Osteocyte (in vitro differentiated cells): Measurements from ENCODE around the gene EVA1C. TPM values are rescaled to one million over a fixed set of nuclear protein-coding genes. Genes with fewer than 3 reads are reported as not detected.
A peak's percentile ranks its signal among the peaks of the same experiment; 100 is the strongest.
"Not testable (repeated sequence)": the region's sequence is repeated elsewhere in the genome, so short reads cannot be mapped to it uniquely, and the experiment has no call there.

Source experiments
- DNase-seq: peaks from one replicate; pipeline ENCODE4 v3.0.0; 2021; ENCODE audit warnings: mixed read lengths; ENCODE audit not compliant: unreplicated experiment; ENCODE audit errors: extremely low spot score
- H3K27ac Mint-ChIP-seq: one replicate; pipeline ENCODE4 v1.8.0; 2021; ENCODE audit warnings: mild to moderate bottlenecking, mixed read lengths; ENCODE audit not compliant: unreplicated experiment
- H3K27me3 Mint-ChIP-seq: one replicate; pipeline ENCODE4 v1.8.0; 2021; ENCODE audit warnings: mixed read lengths; ENCODE audit not compliant: unreplicated experiment
- H3K36me3 Mint-ChIP-seq: one replicate; pipeline ENCODE4 v1.8.0; 2021; ENCODE audit warnings: mixed read lengths; ENCODE audit not compliant: unreplicated experiment
- H3K4me1 Mint-ChIP-seq: one replicate; pipeline ENCODE4 v1.8.0; 2021; ENCODE audit warnings: mixed read lengths; ENCODE audit not compliant: unreplicated experiment
- H3K4me3 Mint-ChIP-seq: one replicate; pipeline ENCODE4 v1.8.0; 2021; ENCODE audit warnings: mild to moderate bottlenecking, moderate library complexity, mixed read lengths; ENCODE audit not compliant: unreplicated experiment
- H3K9me3 Mint-ChIP-seq: one replicate; pipeline ENCODE4 v1.8.0; 2021; ENCODE audit warnings: mixed read lengths; ENCODE audit not compliant: unreplicated experiment
- total RNA-seq: library from RNA; stranded (reverse); gene quantifications from 2 replicates; pipeline ENCODE4 v1.2.1, GENCODE V29; 2021
- TF ChIP-seq, protein P1 (sequence below): fragments of 200-600 bp; sonication (generic); IDR thresholded peaks from 2 replicates; pipeline ENCODE4 v1.5.0; 2021; ENCODE audit warnings: antibody characterized with exemption, mild to moderate bottlenecking, moderate library complexity

The EVA1C gene
- total RNA-seq, 1 donor from 2014 or later, result 3.0 TPM

DNA sequence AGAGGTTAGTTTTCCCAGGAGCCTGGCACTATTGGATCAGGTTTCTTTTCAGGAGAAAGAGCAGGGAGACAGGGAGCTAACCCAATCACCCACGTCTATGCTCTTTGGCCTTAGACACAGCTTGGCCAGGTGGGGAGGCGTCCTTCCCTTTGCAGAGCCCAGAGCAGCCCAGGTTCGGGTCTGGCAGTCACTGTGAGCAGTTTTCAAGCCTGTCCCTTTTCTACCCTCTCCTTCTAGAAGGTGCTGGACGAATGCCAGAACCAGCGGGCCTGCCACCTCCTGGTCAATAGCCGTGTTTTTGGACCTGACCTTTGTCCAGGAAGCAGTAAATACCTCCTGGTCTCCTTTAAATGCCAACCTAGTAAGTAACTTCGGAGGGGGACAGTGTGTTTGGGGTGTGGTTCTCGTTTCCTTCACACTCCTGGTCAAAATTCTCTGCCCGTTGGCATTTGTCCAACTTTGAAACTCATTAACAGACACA is 44.9 kb downstream of the EVA1C start:
- no peak for DNase-seq
- no peak overlapping the region for H3K27ac Mint-ChIP-seq
- no peaks in the 10 kb centered on the region for H3K27me3 Mint-ChIP-seq
- H3K4me1 Mint-ChIP-seq, result peaks cover 10% of the 10 kb centered on the region
- TF ChIP-seq, protein P1, sequence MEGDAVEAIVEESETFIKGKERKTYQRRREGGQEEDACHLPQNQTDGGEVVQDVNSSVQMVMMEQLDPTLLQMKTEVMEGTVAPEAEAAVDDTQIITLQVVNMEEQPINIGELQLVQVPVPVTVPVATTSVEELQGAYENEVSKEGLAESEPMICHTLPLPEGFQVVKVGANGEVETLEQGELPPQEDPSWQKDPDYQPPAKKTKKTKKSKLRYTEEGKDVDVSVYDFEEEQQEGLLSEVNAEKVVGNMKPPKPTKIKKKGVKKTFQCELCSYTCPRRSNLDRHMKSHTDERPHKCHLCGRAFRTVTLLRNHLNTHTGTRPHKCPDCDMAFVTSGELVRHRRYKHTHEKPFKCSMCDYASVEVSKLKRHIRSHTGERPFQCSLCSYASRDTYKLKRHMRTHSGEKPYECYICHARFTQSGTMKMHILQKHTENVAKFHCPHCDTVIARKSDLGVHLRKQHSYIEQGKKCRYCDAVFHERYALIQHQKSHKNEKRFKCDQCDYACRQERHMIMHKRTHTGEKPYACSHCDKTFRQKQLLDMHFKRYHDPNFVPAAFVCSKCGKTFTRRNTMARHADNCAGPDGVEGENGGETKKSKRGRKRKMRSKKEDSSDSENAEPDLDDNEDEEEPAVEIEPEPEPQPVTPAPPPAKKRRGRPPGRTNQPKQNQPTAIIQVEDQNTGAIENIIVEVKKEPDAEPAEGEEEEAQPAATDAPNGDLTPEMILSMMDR, result no peak
- no peak overlapping the region for H3K4me3 Mint-ChIP-seq
- H3K9me3 Mint-ChIP-seq, result peaks cover 5% of the 10 kb centered on the region
- no peaks in the 10 kb centered on the region for H3K36me3 Mint-ChIP-seq

DNA sequence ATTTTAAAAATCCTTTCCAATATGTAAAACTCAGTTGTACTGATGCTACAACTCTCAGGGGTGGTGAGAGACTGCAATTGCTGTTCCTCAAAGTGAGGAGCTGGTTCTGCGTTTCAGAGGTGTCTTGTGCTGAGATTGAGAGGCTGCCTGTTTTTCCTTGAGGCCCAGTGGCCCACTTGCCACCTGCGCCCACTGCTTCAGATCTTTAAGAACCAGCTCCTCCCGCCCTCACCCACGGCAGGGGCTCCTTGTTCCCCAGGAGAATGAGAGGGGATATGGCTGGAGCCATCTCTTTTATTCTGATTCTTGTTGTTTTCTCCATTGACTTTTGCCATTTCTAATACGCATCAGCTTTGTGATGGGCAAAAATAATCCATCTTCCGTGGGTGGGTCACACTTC is 45.5 kb downstream of the EVA1C start:
- peaks cover 5% of the 10 kb centered on the region for H3K9me3 Mint-ChIP-seq
- TF ChIP-seq, protein P1, result no peak
- no peak overlapping the region for H3K4me3 Mint-ChIP-seq
- no peaks in the 10 kb centered on the region for H3K27me3 Mint-ChIP-seq
- no peak overlapping the region for H3K27ac Mint-ChIP-seq
- H3K4me1 Mint-ChIP-seq, result peaks cover 10% of the 10 kb centered on the region
- DNase-seq, result no peak
- no peaks in the 10 kb centered on the region for H3K36me3 Mint-ChIP-seq

DNA sequence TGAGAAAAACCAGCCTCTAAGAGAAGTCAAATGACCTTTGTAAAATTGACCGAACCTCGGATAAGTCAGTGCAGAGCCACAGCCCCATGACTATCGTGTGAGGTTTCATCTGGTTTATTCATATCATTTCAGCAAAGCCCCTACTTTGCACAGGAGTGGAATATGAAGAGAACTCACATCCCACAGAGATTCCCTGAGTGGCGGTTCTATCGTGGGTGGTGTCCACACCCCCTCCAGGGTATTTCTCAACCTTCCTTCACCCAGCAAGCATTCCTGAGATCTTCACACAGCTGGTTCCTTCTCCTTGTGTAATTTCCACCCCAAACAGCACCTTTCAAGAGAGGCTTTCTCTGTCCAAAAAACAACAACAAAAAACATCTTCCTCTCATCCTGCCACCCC is 47.5 kb downstream of the EVA1C start:
- Mint-ChIP-seq H3K36me3 (no peaks in the 10 kb centered on the region), H3K9me3 (no peaks in the 10 kb centered on the region), H3K4me3 (no peak overlapping the region), H3K27me3 (no peaks in the 10 kb centered on the region), H3K27ac (no peak overlapping the region), H3K4me1 (peaks cover 27% of the 10 kb centered on the region)
- DNase-seq, result no peak
- TF ChIP-seq, protein P1, result no peak

DNA sequence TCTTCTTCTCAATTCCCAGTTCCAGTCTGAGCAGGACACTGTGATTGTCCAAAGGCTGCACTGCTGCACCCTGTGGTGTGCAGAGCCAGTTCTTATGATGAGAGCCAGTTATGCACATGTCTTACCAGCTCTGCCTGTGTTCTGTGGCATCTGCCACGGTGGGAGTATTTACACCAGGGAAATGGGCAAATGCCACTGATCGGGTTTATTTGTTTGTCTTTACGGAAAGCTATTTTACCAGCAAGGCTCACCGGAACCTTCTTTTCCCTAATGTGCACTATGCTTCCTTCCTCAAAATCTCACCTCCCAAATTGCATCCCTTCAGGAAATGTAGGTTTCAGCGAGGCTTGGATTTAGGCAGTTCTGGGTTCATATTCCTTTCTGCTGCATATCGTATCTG is 49.0 kb downstream of the EVA1C start:
- no peaks in the 10 kb centered on the region for H3K9me3 Mint-ChIP-seq
- H3K4me1 Mint-ChIP-seq, result peaks cover 25% of the 10 kb centered on the region
- H3K36me3 Mint-ChIP-seq, result no peaks in the 10 kb centered on the region
- DNase-seq, result no peak
- no peaks in the 10 kb centered on the region for H3K27me3 Mint-ChIP-seq
- TF ChIP-seq, protein P1, result no peak
- H3K4me3 Mint-ChIP-seq, result no peak overlapping the region
- H3K27ac Mint-ChIP-seq, result no peak overlapping the region

DNA sequence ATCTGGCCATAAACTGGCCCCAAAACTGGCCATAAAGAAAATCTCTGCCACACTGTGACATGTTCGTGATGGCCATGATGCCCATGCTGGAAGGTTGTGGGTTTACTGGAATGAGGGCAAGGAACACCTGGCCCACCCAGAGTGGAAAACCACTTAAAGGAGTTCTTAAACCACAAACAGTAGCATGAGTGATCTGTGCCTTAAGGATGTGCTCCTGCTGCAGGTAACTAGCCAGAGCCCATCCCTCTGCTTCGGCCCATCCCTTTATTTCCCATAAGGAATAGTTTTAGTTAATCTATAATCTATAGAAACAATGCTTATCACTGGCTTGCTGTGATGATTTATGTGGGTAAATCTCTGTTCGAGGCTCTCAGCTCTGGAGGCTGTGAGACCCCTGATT is 50.1 kb downstream of the EVA1C start:
- not testable (repeated sequence) for H3K9me3 Mint-ChIP-seq, H3K36me3 Mint-ChIP-seq, H3K27ac Mint-ChIP-seq, H3K4me3 Mint-ChIP-seq, DNase-seq, H3K27me3 Mint-ChIP-seq
- peaks cover 20% of the 10 kb centered on the region for H3K4me1 Mint-ChIP-seq

DNA sequence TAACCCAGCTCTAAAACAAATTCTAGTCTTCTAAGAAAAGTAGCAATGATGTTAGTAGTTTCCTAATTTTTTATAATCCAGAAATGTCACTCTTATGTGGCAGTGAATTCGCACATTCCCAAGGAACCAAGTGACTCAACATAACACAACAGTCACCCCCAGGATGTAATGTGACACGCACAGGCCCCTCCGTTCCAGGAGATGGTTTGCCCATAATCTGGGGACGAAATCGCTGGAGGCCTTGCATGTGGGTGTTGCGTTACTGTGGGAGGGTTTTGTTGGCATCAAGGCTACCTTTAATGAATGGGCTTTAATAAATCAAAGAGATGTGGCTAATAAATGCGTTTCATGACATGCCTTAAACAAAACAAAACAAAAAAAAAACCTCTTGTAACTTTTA is 50.9 kb downstream of the EVA1C start:
- Mint-ChIP-seq H3K4me1 (peaks cover 18% of the 10 kb centered on the region), H3K36me3 (no peaks in the 10 kb centered on the region), H3K27ac (peak overlapping the region; percentile 23), H3K27me3 (no peaks in the 10 kb centered on the region), H3K4me3 (no peak overlapping the region), H3K9me3 (no peaks in the 10 kb centered on the region)
- TF ChIP-seq, protein P1, result no peak
- no peak for DNase-seq
